IPS-20b (cell line): Measurements from ENCODE around the gene SLC25A13.
"Not testable (repeated sequence)": the region's sequence is repeated elsewhere in the genome, so short reads cannot be mapped to it uniquely, and the experiment has no call there.

Source experiments
- H3K27ac ChIP-seq: one replicate; pipeline ENCODE4 v1.5.1; 2013; ENCODE audit warnings: low read length
- H3K27me3 ChIP-seq: 2 replicates; pipeline ENCODE4 v1.6.1; 2013; ENCODE audit warnings: mild to moderate bottlenecking, low read length, inconsistent platforms; ENCODE audit not compliant: insufficient read depth
- H3K36me3 ChIP-seq: 2 replicates; pipeline ENCODE4 v1.6.1; 2013; ENCODE audit warnings: low read depth, mild to moderate bottlenecking, inconsistent platforms, low read length, moderate library complexity; ENCODE audit not compliant: insufficient read depth
- H3K4me1 ChIP-seq: 2 replicates; pipeline ENCODE4 v1.6.1; 2013; ENCODE audit warnings: mild to moderate bottlenecking, control low read depth, inconsistent platforms, low read length, moderate library complexity; ENCODE audit not compliant: insufficient read depth
- H3K4me3 ChIP-seq: 2 replicates; pipeline ENCODE4 v1.5.1; 2013; ENCODE audit warnings: mild to moderate bottlenecking, low read length, inconsistent platforms
- H3K9ac ChIP-seq: 2 replicates; pipeline ENCODE4 v1.6.1; 2013; ENCODE audit warnings: low read depth, mild to moderate bottlenecking, inconsistent platforms, low read length, moderate library complexity
- H3K9me3 ChIP-seq: 2 replicates; pipeline ENCODE4 v1.6.1; 2013; ENCODE audit warnings: mild to moderate bottlenecking, low read depth, low read length, inconsistent platforms; ENCODE audit not compliant: insufficient read depth

Gene SLC25A13

GRCh38 chr7:96308253-96308949, 13.5 kb downstream of the SLC25A13 start:
- no peaks in the 10 kb centered on the region for H3K27me3 ChIP-seq
- H3K36me3 ChIP-seq, result peaks cover 6% of the 10 kb centered on the region; the same call in 1 of the 2 replicates
- H3K9me3 ChIP-seq, result no peaks in the 10 kb centered on the region
- H3K27ac ChIP-seq, result no peak overlapping the region
- H3K4me3 ChIP-seq, result 0 out of 2 replicates have a peak overlapping the region, but pooled peaks have one; percentile 2
- no peak overlapping the region for H3K9ac ChIP-seq
- peaks cover 27% of the 10 kb centered on the region; the same call in 1 of the 2 replicates for H3K4me1 ChIP-seq

- no peak overlapping the region for H3K27ac ChIP-seq
- H3K4me3 ChIP-seq, result no peak overlapping the region
These were observed 15.3 kb downstream of the SLC25A13 start for GRCh38 chr7:96306385-96307125.

GRCh38 chr7:96305915-96306314, 16.0 kb downstream of the SLC25A13 start:
- H3K4me1 ChIP-seq, result peaks cover 27% of the 10 kb centered on the region; the same call in 1 of the 2 replicates

More at GRCh38 chr7:96306385-96307125, 15.3 kb downstream of the SLC25A13 start:
- Histone ChIP-seq H3K4me1 (peaks cover 27% of the 10 kb centered on the region; the same call in 1 of the 2 replicates), H3K9me3 (no peaks in the 10 kb centered on the region), H3K9ac (no peak overlapping the region), H3K36me3 (no peaks in the 10 kb centered on the region), H3K27me3 (no peaks in the 10 kb centered on the region)

GRCh38 chr7:96304573-96304972, 17.3 kb downstream of the SLC25A13 start:
- no peak overlapping the region for H3K4me3 ChIP-seq
- H3K4me1 ChIP-seq, result peaks cover 23% of the 10 kb centered on the region; the same call in 1 of the 2 replicates
- no peaks in the 10 kb centered on the region for H3K36me3 ChIP-seq
- H3K27ac ChIP-seq, result no peak overlapping the region
- H3K27me3 ChIP-seq, result no peaks in the 10 kb centered on the region
- H3K9me3 ChIP-seq, result no peaks in the 10 kb centered on the region
- no peak overlapping the region for H3K9ac ChIP-seq

More at GRCh38 chr7:96305915-96306314, 16.0 kb downstream of the SLC25A13 start:
- Histone ChIP-seq H3K36me3 (no peaks in the 10 kb centered on the region), H3K9ac (no peak overlapping the region), H3K9me3 (no peaks in the 10 kb centered on the region), H3K27me3 (no peaks in the 10 kb centered on the region), H3K27ac (no peak overlapping the region), H3K4me3 (no peak overlapping the region)

GRCh38 chr7:96303686-96304443, 18.0 kb downstream of the SLC25A13 start:
- Histone ChIP-seq H3K36me3 (no peaks in the 10 kb centered on the region), H3K27ac (no peak overlapping the region), H3K4me3 (no peak overlapping the region), H3K4me1 (peaks cover 16% of the 10 kb centered on the region; the same call in 1 of the 2 replicates), H3K27me3 (no peaks in the 10 kb centered on the region), H3K9ac (no peak overlapping the region), H3K9me3 (no peaks in the 10 kb centered on the region)

GRCh38 chr7:96303105-96303685, 18.7 kb downstream of the SLC25A13 start:
- no peaks in the 10 kb centered on the region for H3K27me3 ChIP-seq
- H3K9ac ChIP-seq, result no peak overlapping the region
- H3K27ac ChIP-seq, result no peak overlapping the region
- H3K36me3 ChIP-seq, result no peaks in the 10 kb centered on the region
- no peaks in the 10 kb centered on the region for H3K9me3 ChIP-seq
- H3K4me1 ChIP-seq, result peaks cover 10% of the 10 kb centered on the region; the same call in 1 of the 2 replicates
- H3K4me3 ChIP-seq, result no peak overlapping the region

- Histone ChIP-seq H3K4me3 (no peak overlapping the region), H3K9ac (no peak overlapping the region), H3K36me3 (peaks cover 7% of the 10 kb centered on the region; the same call in 1 of the 2 replicates), H3K9me3 (no peaks in the 10 kb centered on the region), H3K27me3 (no peaks in the 10 kb centered on the region), H3K27ac (no peak overlapping the region), H3K4me1 (peaks cover 4% of the 10 kb centered on the region; the same call in 1 of the 2 replicates)
These were observed 20.9 kb downstream of the SLC25A13 start for GRCh38 chr7:96300986-96301385.

GRCh38 chr7:96300502-96300901, 21.4 kb downstream of the SLC25A13 start:
- Histone ChIP-seq H3K27me3 (no peaks in the 10 kb centered on the region), H3K9ac (no peak overlapping the region), H3K27ac (no peak overlapping the region), H3K36me3 (peaks cover 10% of the 10 kb centered on the region; the same call in 1 of the 2 replicates), H3K9me3 (no peaks in the 10 kb centered on the region), H3K4me1 (no peaks in the 10 kb centered on the region; the same call in 1 of the 2 replicates), H3K4me3 (no peak overlapping the region)

- H3K27me3 ChIP-seq, result no peaks in the 10 kb centered on the region
- H3K9me3 ChIP-seq, result no peaks in the 10 kb centered on the region
- H3K4me1 ChIP-seq, result no peaks in the 10 kb centered on the region
- no peak overlapping the region for H3K27ac ChIP-seq
- H3K9ac ChIP-seq, result no peak overlapping the region
- no peak overlapping the region for H3K4me3 ChIP-seq
- H3K36me3 ChIP-seq, result peaks cover 10% of the 10 kb centered on the region; the same call in 1 of the 2 replicates
These were observed 22.4 kb downstream of the SLC25A13 start for GRCh38 chr7:96299496-96299895.

- no peak overlapping the region for H3K9ac ChIP-seq
These were observed 24.0 kb downstream of the SLC25A13 start for GRCh38 chr7:96297876-96298275.

GRCh38 chr7:96297446-96297845, 24.5 kb downstream of the SLC25A13 start:
- not testable (repeated sequence) for H3K27me3 ChIP-seq

More at GRCh38 chr7:96297876-96298275, 24.0 kb downstream of the SLC25A13 start:
- H3K27ac ChIP-seq, result no peak overlapping the region
- peaks cover 10% of the 10 kb centered on the region; the same call in 1 of the 2 replicates for H3K36me3 ChIP-seq
- no peak overlapping the region for H3K4me3 ChIP-seq
- H3K9me3 ChIP-seq, result no peaks in the 10 kb centered on the region
- H3K4me1 ChIP-seq, result no peaks in the 10 kb centered on the region
- no peaks in the 10 kb centered on the region for H3K27me3 ChIP-seq

More at GRCh38 chr7:96297446-96297845, 24.5 kb downstream of the SLC25A13 start:
- not testable (repeated sequence) for H3K4me3 ChIP-seq, H3K4me1 ChIP-seq, H3K9ac ChIP-seq, H3K27ac ChIP-seq, H3K9me3 ChIP-seq
- H3K36me3 ChIP-seq, result peaks cover 10% of the 10 kb centered on the region; the same call in 1 of the 2 replicates
